Astrocyte of the spinal cord (primary cell): ENCODE measurements around the gene PRG3.

ENCODE experiments used
- DNase-seq: peaks from one replicate; pipeline ENCODE4 v3.0.0; 2011; ENCODE audit warnings: low read depth, low spot score
- H3K4me3 ChIP-seq: 2 replicates; pipeline ENCODE4 v1.5.1; 2011; ENCODE audit warnings: low read depth, mild to moderate bottlenecking, low read length, moderate library complexity
- in situ Hi-C: cut with HindIII; loops from 2 replicates; pipeline ENCODE4 v1.10.0; 2017; ENCODE audit warnings: low sequenced_read_pairs
- TF ChIP-seq, protein P1 (sequence below): IDR thresholded peaks from 2 replicates; pipeline ENCODE4 v1.5.1; 2012; ENCODE audit warnings: low read depth, mild to moderate bottlenecking, low read length, inconsistent platforms

PRG3 gene, protein sequence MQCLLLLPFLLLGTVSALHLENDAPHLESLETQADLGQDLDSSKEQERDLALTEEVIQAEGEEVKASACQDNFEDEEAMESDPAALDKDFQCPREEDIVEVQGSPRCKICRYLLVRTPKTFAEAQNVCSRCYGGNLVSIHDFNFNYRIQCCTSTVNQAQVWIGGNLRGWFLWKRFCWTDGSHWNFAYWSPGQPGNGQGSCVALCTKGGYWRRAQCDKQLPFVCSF

DNA sequence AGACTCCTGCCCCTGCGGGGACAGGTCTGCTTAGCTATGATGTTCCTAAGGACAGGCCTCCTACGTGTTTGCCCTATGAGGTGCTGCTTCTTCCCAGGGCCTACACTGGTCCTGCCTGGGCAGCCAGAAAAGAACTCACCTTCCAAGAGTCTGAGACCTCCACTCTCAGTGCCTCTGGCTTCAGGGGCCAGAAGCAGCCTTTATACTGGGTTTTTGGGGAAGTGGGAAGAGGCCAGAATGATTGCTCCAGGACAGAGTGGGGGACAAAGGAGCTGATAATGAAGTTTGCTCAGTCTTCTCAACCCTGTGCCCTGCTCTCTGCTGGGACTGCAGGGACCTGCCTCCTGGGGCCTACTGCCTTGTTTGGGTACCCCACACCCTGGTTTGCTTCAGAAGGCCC is at the start of gene PRG3:
Gene PRG3 (minus strand): TSS at position 176 of the 400 bp plus-strand sequence. CDS start 442 bp downstream, outside the sequence.
- no peak within 1 kb of the TSS for H3K4me3 ChIP-seq
- in situ Hi-C loops = no loop called here
- no peak for DNase-seq
- TF ChIP-seq, protein P1, sequence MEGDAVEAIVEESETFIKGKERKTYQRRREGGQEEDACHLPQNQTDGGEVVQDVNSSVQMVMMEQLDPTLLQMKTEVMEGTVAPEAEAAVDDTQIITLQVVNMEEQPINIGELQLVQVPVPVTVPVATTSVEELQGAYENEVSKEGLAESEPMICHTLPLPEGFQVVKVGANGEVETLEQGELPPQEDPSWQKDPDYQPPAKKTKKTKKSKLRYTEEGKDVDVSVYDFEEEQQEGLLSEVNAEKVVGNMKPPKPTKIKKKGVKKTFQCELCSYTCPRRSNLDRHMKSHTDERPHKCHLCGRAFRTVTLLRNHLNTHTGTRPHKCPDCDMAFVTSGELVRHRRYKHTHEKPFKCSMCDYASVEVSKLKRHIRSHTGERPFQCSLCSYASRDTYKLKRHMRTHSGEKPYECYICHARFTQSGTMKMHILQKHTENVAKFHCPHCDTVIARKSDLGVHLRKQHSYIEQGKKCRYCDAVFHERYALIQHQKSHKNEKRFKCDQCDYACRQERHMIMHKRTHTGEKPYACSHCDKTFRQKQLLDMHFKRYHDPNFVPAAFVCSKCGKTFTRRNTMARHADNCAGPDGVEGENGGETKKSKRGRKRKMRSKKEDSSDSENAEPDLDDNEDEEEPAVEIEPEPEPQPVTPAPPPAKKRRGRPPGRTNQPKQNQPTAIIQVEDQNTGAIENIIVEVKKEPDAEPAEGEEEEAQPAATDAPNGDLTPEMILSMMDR = no peak

DNA sequence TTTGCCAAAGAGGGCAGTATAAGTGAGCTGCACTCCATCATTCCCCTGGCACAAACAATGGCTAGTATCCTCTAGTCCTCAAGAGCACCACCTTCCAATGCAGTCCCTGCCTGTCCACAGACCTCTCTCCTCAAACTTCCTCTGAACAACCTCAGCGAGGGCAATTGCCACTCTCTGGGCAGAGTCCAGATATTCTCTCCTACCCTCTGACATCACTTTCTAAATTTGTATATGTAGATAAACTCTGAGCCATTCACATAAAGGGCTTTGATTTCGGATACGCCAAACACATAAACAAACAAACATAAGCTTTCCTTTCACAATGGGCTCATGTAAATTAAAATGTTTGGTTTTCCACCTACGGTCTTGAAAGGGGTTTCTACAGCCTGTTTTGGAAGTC is 49.0 kb upstream of the PRG3 start:
- H3K4me3 ChIP-seq = no peak overlapping the region
- in situ Hi-C loops = no loop called here
- DNase-seq = no peak
- TF ChIP-seq, protein P1 = no peak

DNA sequence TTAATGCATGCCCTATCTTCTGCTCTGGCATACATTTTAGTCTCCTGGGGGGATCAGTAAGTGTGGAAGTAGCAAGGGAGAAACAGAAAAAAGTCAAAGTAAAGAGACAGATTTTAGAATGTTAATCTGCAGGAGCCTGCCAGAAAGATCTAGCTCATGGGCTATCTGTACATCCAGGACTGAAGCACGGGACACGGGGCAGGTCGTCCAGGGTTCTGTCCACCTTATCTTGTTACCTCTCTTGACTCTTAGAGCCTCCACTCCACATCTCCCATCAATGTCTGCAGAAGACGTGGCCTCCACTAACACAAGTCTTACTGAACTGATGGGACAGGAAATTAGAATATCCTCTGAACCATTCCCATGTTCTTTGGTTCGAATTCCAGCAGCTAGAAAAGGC is 47.7 kb upstream of the PRG3 start:
- TF ChIP-seq, protein P1 = no peak
- no peak for DNase-seq
- in situ Hi-C loops = no loop called here
- H3K4me3 ChIP-seq = no peak overlapping the region

DNA sequence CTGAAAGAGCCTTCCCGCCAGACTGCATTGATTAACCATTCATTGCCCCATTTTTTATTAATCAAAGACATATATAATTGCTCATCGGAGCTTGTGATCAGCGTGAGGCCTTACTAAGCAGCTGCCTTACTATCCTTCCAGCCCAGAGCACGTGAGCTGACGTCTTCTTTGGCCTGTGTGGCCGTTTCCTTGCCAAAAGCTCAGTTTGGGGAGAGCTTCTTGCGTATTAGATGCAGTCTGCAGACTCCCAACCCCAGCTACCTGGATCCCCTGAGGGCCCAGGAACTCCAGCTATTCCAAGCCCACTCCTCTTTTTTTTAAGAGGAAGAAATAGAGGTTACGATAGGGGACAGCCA is 46.8 kb upstream of the PRG3 start:
- TF ChIP-seq, protein P1 = no peak
- no peak overlapping the region for H3K4me3 ChIP-seq
- no peak for DNase-seq
- in situ Hi-C loops = no loop called here

DNA sequence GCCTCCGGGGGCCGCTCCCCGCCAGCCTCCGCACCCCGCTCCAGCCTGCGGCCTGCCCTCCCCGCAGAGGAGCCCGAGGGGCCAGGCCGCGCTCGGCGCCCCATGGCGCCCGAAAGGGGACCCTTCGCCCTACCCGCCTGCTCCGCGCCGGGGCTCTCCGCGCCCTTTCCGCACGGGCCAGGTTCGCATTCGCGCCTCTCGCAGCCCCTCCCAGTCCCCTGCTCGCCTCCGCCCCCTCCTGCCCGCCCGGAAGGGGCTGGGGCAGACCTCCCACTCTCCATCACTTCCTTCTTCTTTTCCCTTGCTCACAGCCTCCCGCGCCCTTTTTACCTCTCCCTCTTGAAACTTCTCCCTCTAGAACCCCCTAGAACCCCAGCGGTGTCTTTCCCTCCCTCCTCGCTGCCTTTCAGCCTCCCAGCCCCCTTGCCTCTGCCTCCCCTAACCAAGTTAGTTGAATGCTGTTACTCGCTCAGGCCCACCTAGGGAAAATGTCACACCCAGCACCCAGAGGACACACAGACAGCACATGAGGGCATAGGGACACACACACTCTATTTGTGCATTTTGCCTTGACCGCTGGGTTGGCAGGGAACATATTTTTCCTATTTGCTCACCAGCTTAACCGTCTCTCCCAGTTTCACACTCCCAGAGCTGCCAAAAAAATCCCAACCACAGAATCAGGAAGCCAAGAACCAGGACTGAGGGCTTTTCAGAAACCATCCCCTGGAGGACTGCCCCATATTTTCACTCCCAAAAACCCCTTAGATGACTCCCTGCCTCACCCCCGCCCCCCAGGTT is 46.2 kb upstream of the PRG3 start, which contains the start of gene SLC43A3:
Gene SLC43A3 (minus strand): TSS at position 193 of the 798 bp plus-strand sequence. CDS start 949 bp downstream, outside the sequence.
- in situ Hi-C loops = no loop called here
- TF ChIP-seq, protein P1 = no peak

DNA sequence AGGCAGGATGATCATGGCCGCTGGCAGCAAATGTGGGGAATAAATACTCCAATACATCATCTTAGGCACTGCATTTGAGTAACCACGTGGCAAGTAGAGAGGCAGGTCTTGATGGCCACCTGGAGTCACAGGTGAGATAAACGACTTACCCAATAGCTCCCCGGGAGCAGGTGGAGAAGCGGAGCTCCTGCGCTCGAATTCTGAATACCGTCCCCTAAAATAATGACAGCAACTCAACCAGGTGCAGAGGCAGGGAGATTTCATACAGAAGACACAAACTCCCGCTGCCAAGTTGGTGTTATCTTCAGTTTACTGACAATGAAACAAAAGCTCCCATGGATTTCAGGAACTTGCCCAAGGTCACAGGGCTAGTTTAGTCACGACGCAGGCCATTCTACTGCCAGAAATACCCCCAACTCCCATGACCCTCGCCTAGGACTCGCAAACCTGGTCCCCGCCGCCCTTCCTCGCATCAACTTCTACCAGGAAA is 45.5 kb upstream of the PRG3 start:
- no peak for DNase-seq
- peak overlapping the region; percentile 45 for H3K4me3 ChIP-seq
- in situ Hi-C loops = no loop called here
- TF ChIP-seq, protein P1 = no peak

More for the DNA sequence above, 46.2 kb upstream of the PRG3 start, which contains the start of gene SLC43A3:
- peak; percentile 86 for DNase-seq
- H3K4me3 ChIP-seq = peak within 1 kb of the TSS; percentile 45
